B cell (primary cell): ENCODE results near the gene PHC2. TPM values are rescaled to one million over a fixed set of nuclear protein-coding genes. Genes with fewer than 3 reads are reported as not detected.

Source experiments
- ATAC-seq: fragments of 200-7000 bp; cut with Tn5 transposase; one replicate; pipeline ENCODE4 v1.10.0; 2021; ENCODE audit warnings: low read depth, mild to moderate bottlenecking, moderate number of reproducible peaks, moderate library complexity
- CTCF ChIA-PET: fragments of 350-600 bp; sonication (Branson Sonifier 250); formaldehyde crosslinking; loops from one replicate; lab custom pipeline; 2021; ENCODE audit warnings: antibody characterized with exemption, inconsistent platforms; lab: Charles Lee
- POLR2A ChIA-PET: fragments of 350-600 bp; sonication (Branson Sonifier 250); formaldehyde crosslinking; loops from one replicate; lab custom pipeline; 2021; ENCODE audit warnings: antibody characterized with exemption; lab: Charles Lee
- DNase-seq: peaks from one replicate; pipeline ENCODE4 v3.0.0; 2013
- H2AFZ ChIP-seq: 2 replicates; pipeline ENCODE4 v1.6.1; 2012; ENCODE audit warnings: mild to moderate bottlenecking, low read depth, low read length; ENCODE audit not compliant: insufficient read depth, poor library complexity, severe bottlenecking
- H3K27ac ChIP-seq, 2 donors: 1 replicate in 1 of 2; 2 replicates in 1 of 2; pipeline ENCODE4 v1.5.1; 2012 to 2013; ENCODE audit warnings: low read length in 2 of 2, mild to moderate bottlenecking in 2 of 2, moderate library complexity in 1 of 2
- H3K27me3 ChIP-seq, 4 experiments: fragments of 200-600 bp in 1 of 4; sonication (generic) in 1 of 4; replicated peaks in 1 of 4; 1 replicate in 2 of 4; 2 replicates in 2 of 4; pipeline versions ENCODE4 v1.6.1 to v1.7.0; 2013 to 2016; ENCODE audit warnings: low read length in 3 of 4, mild to moderate bottlenecking in 2 of 4, mixed read lengths in 1 of 4, moderate library complexity in 1 of 4; ENCODE audit not compliant: insufficient read depth in 4 of 4, control insufficient read depth in 3 of 4; ENCODE audit errors: control extremely low read depth in 1 of 4
- H3K36me3 ChIP-seq, 2 experiments: replicated peaks in 1 of 2; 1 replicate in 1 of 2; 2 replicates in 1 of 2; pipeline versions ENCODE4 v1.6.1 to v1.7.1; 2013; ENCODE audit warnings: low read length in 1 of 2; ENCODE audit not compliant: insufficient read depth in 2 of 2, control insufficient read depth in 1 of 2; ENCODE audit errors: control extremely low read depth in 1 of 2, extremely low read depth in 1 of 2
- H3K4me1 ChIP-seq, 2 donors: fragments of 200-600 bp in 1 of 2; sonication (generic) in 1 of 2; 1 replicate in 1 of 2; 2 replicates in 1 of 2; pipeline versions ENCODE4 v1.5.1 to v1.6.1; 2013 to 2017; ENCODE audit warnings: low read length in 2 of 2; ENCODE audit not compliant: control insufficient read depth in 2 of 2, insufficient read depth in 2 of 2
- H3K4me2 ChIP-seq: replicated peaks from 2 replicates; pipeline ENCODE3; 2012; ENCODE audit warnings: mild to moderate bottlenecking, low read depth, low read length; ENCODE audit not compliant: poor library complexity, severe bottlenecking
- H3K4me3 ChIP-seq, 5 experiments: fragments of 200-600 bp in 1 of 5; sonication (generic) in 1 of 5; 1 replicate in 3 of 5; 2 replicates in 2 of 5; pipeline versions ENCODE4 v1.5.1 to v1.7.0; 2011 to 2016; ENCODE audit warnings: low read length in 4 of 5, mild to moderate bottlenecking in 4 of 5, low read depth in 2 of 5, control low read depth in 1 of 5, moderate library complexity in 1 of 5; ENCODE audit not compliant: insufficient read depth in 1 of 5; ENCODE audit errors: control extremely low read depth in 1 of 5, extremely low read depth in 1 of 5
- H3K79me2 ChIP-seq: fragments of 200-600 bp; sonication (generic); one replicate; pipeline ENCODE4 v1.6.0; 2016; ENCODE audit warnings: low read length; ENCODE audit not compliant: control insufficient read depth, insufficient read depth
- H3K9ac ChIP-seq: fragments of 200-600 bp; sonication (generic); 2 replicates; pipeline ENCODE4 v1.6.1; 2017; ENCODE audit warnings: mild to moderate bottlenecking, low read length, moderate library complexity
- H3K9me3 ChIP-seq, 3 donors: one replicate each; pipeline versions ENCODE4 v1.6.1 to v1.7.1; 2013; ENCODE audit warnings: low read length in 2 of 3; ENCODE audit not compliant: control insufficient read depth in 2 of 3, insufficient read depth in 1 of 3; ENCODE audit errors: control extremely low read depth in 1 of 3
- H4K20me1 ChIP-seq: 2 replicates; pipeline ENCODE4 v1.6.0; 2012; ENCODE audit warnings: mild to moderate bottlenecking, low read length; ENCODE audit not compliant: insufficient read depth, control insufficient read depth, poor library complexity, severe bottlenecking
- H3K27ac Mint-ChIP-seq: one replicate; pipeline ENCODE4 v1.8.0; 2021; ENCODE audit warnings: mixed read lengths
- H3K27me3 Mint-ChIP-seq: one replicate; pipeline ENCODE4 v1.8.0; 2021; ENCODE audit warnings: mixed read lengths
- H3K4me1 Mint-ChIP-seq: one replicate; pipeline ENCODE4 v1.8.0; 2021; ENCODE audit warnings: mixed read lengths
- H3K4me3 Mint-ChIP-seq: one replicate; pipeline ENCODE4 v1.8.0; 2021; ENCODE audit warnings: mixed read lengths
- H3K9me3 Mint-ChIP-seq: one replicate; pipeline ENCODE4 v1.8.0; 2022; ENCODE audit warnings: mixed read lengths; ENCODE audit not compliant: insufficient read depth
- CTCF ChIP-seq: fragments of 200-600 bp; IDR thresholded peaks from one replicate; pipeline ENCODE4 v1.8.0; 2022; ENCODE audit warnings: antibody characterized with exemption, mild to moderate bottlenecking
- EZH2 ChIP-seq: IDR thresholded peaks from 2 replicates; pipeline ENCODE4 v1.6.1; 2012; ENCODE audit warnings: borderline replicate concordance, low read depth, mild to moderate bottlenecking, moderate library complexity, low read length; ENCODE audit not compliant: insufficient read depth, poor library complexity, severe bottlenecking
- WGBS: methylation state at CpG from one replicate; pipeline ENCODE4 v1.1.5; 2013; ENCODE audit warnings: missing lambda C conversion rate; ENCODE audit not compliant: insufficient coverage; 5-methylcytosine and 5-hydroxymethylcytosine counted together
- intact Hi-C: fragments of 100-400 bp; cut with micrococcal nuclease; formaldehyde crosslinking; loops from one replicate; pipeline ENCODE4 v1.10.0; 2022
- polyA plus RNA-seq: library from polyadenylated mRNA; depleted of rRNA; stranded (reverse); fragments of >200 nt; gene quantifications from 2 replicates; pipeline ENCODE4 v1.2.3, GENCODE V29; 2012
- total RNA-seq, 2 donors: library from RNA; stranded (reverse); fragments of 120-200 nt in 1 of 2; gene quantifications; 1 replicate in 1 of 2; 2 replicates in 1 of 2; pipeline versions ENCODE4 v1.2.3 to v1.2.4, GENCODE V29; 2013 to 2022

PHC2 gene
- total and polyA plus RNA-seq, 2 donors (not counting 1 experiment from before 2014, with no cell fraction given): 23.1 to 23.4 TPM

- DNase-seq: no peak
- Histone ChIP-seq H3K79me2 (peaks cover 4% of the 10 kb centered on the region), H4K20me1 (peaks cover 16% of the 10 kb centered on the region), H3K4me1 (peaks cover 0 to 12% of the 10 kb centered on the region in 2 donors), H3K36me3 (peaks cover 0 to 35% of the 10 kb centered on the region in 2 experiments), H3K9me3 (no peaks in the 10 kb centered on the region), H3K4me2 (no peak overlapping the region), H3K27me3 (no peaks in the 10 kb centered on the region), H3K9ac (no peak overlapping the region), H3K27ac (no peak overlapping the region), H3K4me3 (no peak overlapping the region), H2AFZ (no peak overlapping the region)
- no peak overlapping the region for H3K4me3 Mint-ChIP-seq
- H3K27ac Mint-ChIP-seq: no peak overlapping the region
- ATAC-seq: no peak
- WGBS: 93% methylated on average over 10 of the region's 11 CpGs
- no peak for TF ChIP-seq EZH2
- TF ChIP-seq CTCF: no peak
- POLR2A ChIA-PET: no interaction called here
- peaks cover 15% of the 10 kb centered on the region for H3K4me1 Mint-ChIP-seq
- no peaks in the 10 kb centered on the region for H3K27me3 Mint-ChIP-seq
- intact Hi-C loops: no loop called here
- CTCF ChIA-PET: no interaction called here
- no peaks in the 10 kb centered on the region for H3K9me3 Mint-ChIP-seq
These were observed 153.3 kb downstream of the PHC2 start for GRCh38 chr1:33277488-33278084.

GRCh38 chr1:33276573-33277298, 154.2 kb downstream of the PHC2 start:
- Histone ChIP-seq H3K9me3 (no peaks in the 10 kb centered on the region), H3K4me3 (no peak overlapping the region), H3K9ac (no peak overlapping the region), H2AFZ (no peak overlapping the region), H3K27ac (no peak overlapping the region), H3K27me3 (no peaks in the 10 kb centered on the region), H3K4me1 (peaks cover 0 to 12% of the 10 kb centered on the region in 2 donors), H3K79me2 (peaks cover 4% of the 10 kb centered on the region), H3K4me2 (no peak overlapping the region), H4K20me1 (peaks cover 22% of the 10 kb centered on the region), H3K36me3 (peaks cover 0 to 29% of the 10 kb centered on the region in 2 experiments)
- ATAC-seq (no peak), DNase-seq (no peak)
- Mint-ChIP-seq H3K4me3 (no peak overlapping the region), H3K9me3 (no peaks in the 10 kb centered on the region), H3K27ac (no peak overlapping the region), H3K27me3 (no peaks in the 10 kb centered on the region), H3K4me1 (peaks cover 18% of the 10 kb centered on the region)
- no peak for TF ChIP-seq CTCF
- no peak for TF ChIP-seq EZH2
- intact Hi-C loops: no loop called here
- ChIA-PET CTCF (no interaction called here), POLR2A (no interaction called here)
- WGBS: 96% methylated on average over 26 of the region's 30 CpGs
